ENCODE measurements around the gene B3GNT9.
A peak's percentile ranks its signal among the peaks of the same experiment; 100 is the strongest.

B3GNT9 gene, protein sequence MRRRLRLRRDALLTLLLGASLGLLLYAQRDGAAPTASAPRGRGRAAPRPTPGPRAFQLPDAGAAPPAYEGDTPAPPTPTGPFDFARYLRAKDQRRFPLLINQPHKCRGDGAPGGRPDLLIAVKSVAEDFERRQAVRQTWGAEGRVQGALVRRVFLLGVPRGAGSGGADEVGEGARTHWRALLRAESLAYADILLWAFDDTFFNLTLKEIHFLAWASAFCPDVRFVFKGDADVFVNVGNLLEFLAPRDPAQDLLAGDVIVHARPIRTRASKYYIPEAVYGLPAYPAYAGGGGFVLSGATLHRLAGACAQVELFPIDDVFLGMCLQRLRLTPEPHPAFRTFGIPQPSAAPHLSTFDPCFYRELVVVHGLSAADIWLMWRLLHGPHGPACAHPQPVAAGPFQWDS

DNA sequence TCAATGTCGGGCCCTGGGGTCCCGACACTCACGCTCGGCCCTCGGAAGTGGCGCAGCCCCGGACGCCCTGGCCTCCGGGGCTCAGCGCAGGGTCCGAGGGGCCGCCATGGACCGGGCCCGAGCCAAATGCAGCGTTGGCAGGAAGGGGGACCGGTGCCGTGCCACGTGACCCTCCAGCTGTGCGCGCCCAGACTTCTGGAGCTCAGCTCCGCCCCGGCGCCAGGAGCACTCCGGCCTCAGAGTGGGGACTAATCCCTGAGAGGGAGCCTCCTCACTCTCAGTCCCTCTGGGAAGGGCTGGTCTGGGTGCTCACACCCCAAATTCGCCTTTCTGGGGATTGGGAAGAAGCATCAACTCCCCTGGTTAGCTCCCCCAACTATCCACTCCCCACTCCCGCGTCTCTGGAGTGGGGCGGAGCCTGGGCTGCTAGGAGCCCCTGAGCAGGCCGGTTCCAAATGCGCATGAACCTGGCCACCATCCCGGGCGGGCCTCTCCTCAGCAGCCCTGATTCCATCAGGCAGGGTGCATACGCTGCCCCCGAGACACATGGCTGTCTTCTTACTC, at the start of gene B3GNT9:
Gene B3GNT9 (minus strand): TSS at position 166 of the 564 bp plus-strand sequence. CDS start 513 bp downstream, outside the sequence.
- DNase-seq (ENCODE audit: low spot score), result no peak

DNA sequence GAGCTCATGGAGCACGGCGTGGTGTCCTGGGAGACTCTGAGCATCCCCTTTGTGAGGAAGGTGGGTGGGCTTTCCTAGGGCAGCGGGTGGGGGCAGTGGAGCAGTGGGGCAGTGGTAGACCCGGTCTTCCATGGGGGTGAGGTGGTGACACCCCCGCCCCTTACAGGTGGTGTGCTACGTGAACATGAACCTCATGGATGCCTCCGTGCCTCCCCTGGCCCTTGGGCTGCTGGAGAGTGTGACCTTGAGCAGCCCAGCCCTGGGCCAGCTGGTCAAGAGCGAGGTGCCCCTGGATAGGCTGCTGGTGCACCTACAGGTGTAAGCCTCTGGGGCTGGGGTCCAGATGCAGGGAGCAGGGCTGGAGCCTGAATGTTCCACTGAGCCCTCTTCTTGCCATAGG, 49.7 kb upstream of the B3GNT9 start:
- no peak for DNase-seq (ENCODE audit: low spot score)

DNA sequence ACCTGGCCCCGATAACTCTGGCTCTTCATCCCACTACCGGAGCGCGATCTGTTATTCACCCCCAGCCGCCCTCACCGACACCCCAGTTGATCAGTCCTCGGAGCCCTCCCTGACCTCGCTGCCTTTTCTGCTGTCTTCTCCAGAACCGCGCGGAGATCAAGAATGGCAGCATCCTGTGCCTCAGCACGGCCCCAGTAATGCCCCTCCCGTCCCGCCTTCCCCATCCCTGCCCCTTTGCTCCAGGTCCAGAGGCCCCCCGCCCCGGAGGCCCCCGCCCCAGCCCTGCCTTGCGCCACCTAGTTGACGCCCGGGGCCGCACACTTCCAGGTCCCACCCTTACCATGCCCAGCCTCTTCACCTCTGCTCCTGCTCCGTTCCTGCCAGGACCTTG, 49.0 kb upstream of the B3GNT9 start:
- no peak for DNase-seq (ENCODE audit: low spot score)

DNA sequence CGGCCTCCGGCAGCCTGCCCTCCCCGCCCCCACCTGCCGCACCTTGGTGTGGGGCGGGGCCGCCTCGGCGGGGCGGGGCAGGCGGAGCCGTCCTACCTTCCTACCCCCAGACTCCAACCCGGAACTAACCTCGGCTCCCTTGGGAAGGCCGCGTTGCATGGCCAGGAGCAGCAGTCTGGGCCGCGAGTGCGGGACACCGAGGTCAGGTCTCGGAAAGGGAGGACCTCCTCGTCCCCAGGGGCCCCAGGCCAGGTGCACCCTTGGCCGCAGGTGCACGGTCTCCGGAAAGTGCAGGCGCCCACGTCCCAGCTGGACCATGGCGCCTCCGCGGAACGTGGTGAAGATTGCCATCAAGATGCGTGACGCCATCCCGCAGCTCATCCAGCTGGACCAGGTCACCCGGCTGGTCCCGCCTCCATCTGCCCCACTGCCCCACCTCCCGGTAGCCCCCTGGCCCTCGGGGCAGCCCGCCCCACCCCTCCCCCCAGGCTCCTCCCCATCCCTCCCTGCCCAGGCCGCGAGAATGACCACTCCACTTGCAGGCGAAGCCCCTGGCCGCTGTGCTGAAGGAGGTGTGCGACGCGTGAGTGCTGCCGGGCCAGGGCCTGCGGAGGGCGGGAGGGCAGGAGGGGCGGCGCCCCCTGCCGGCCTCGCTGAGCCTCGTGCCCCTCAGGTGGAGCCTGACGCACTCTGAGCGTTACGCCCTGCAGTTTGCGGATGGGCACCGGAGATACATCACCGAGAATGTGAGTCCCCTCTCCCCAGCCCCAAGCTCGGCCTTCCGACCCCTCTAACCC, 48.4 kb upstream of the B3GNT9 start, which contains the start of gene ELMO3:
Gene ELMO3 (plus strand): TSS at position 121 of the 797 bp plus-strand sequence. CDS start 196 bp downstream, at position 317.
- DNase-seq (ENCODE audit: low spot score), result no peak

DNA sequence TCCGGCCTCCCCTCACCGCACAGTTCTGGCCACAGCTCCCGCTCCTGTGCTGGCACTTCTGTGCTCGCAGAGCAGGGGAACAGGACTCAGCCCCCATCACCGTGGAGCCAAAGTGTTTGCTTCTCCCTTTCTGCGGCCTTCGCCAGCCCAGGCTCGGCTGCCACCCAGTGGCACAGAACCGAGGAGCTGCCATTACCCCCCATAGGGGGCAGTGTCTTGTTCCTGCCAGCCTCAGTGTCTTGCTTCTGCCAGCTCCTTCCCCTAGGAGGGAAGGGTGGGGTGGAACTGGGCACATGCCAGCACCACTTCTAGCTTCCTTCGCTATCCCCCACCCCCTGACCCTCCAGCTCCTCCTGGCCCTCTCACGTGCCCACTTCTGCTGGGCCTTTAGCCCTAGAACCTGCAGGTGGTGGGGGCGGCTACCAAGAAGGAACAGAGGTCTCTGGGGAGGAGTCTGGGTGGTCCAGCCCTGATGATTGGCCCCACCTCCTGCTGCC, 47.5 kb upstream of the B3GNT9 start:
- DNase-seq (ENCODE audit: low spot score), result no peak

DNA sequence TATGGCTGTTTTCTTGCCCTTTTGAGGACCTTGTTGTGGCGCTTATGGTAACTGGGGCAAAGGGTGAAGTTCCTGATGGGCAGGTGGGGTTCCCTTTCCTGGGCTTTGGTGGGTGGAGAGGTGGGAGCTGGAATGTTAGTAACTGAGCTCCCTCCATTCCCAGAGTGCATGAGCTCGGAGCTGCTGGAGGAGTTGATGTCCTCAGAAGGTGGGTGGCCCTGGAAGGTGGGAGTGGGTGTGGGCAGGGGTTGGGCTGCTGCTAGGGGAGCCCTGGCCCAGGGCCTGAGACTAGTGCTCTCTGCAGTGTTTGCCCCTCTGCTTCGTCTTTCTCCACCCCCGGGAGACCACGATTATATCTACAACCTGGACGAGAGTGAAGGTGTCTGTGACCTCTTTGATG, 46.9 kb upstream of the B3GNT9 start:
- no peak for DNase-seq (ENCODE audit: low spot score)

DNA sequence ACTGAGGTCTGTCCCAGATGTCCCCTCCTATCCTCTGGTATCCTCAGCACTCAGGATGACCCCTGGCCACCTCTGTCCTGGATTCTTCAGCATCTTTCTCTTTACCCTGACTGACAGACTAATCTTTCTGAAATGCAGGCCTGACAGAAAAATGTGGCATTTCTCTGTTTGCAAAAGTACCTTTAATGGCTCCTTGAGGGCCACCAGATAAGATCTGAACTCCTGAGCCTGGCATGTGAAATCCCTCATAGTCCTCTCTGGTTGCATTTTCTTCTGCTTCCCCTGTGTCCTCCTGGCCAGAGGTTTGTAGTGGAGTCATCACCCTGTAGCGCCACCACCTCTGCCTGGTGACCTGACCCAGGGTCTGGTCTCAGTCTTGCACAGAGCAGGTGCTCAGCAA, 46.1 kb upstream of the B3GNT9 start:
- DNase-seq (ENCODE audit: low spot score), result no peak

DNA sequence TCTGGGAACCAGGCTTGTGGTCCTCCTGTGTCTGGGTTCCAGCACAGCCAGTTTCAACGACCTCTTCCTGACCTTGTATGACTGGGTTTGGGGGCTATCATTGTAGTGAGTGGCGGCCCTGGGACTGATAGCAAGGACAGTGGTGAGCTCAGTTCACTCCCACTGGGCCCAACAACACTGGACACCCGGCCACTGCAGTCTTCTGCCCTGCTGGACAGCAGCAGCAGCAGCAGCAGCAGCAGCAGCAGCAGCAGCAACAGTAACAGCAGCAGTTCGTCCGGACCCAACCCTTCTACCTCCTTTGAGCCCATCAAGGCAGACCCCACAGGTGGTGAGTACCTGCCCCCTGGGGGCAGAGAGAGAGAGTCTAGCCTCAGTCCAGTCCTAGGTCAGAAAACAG, 44.9 kb upstream of the B3GNT9 start:
- no peak for DNase-seq (ENCODE audit: low spot score)

DNA sequence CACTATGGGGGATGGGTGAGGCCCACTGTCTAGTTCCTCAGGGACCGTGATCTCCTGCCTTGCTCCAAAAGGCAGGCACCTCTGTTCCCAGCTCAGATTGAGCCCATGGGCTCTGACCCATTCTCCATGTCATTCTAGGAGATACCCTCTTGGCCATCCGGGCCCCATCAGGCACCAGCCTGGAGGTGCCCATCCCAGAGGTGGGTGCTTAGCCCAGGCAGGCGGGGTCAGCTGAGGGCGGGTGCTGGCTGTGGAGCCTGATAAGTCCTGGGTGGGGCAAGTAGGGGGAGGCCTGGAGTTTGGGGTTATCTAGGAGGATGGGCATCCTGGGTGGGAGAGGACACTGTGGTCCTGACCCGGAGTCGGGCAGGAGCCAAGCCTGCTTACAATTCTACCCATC, 43.5 kb upstream of the B3GNT9 start:
- DNase-seq (ENCODE audit: low spot score), result no peak

DNA sequence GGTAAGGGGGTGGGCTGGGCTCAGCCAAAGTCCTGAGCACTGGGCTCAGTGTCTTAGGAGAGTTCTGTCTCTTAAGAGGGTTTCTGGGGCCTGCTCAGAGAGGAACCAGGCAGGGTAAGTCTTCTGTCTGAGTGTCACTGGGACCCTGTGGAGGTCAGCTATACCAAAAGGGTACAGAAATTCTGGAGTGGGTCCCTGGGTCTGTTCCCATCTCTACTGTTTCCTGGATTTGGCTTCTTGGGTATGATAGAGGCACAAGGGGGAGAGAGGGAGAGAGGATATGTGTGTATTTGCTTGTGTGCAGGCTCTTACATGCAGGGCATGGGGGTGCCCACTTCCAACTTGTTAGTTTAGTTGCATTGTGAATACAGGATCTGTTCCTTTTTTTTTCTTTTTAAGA, 42.7 kb upstream of the B3GNT9 start:
- no peak for DNase-seq (ENCODE audit: low spot score)

DNA sequence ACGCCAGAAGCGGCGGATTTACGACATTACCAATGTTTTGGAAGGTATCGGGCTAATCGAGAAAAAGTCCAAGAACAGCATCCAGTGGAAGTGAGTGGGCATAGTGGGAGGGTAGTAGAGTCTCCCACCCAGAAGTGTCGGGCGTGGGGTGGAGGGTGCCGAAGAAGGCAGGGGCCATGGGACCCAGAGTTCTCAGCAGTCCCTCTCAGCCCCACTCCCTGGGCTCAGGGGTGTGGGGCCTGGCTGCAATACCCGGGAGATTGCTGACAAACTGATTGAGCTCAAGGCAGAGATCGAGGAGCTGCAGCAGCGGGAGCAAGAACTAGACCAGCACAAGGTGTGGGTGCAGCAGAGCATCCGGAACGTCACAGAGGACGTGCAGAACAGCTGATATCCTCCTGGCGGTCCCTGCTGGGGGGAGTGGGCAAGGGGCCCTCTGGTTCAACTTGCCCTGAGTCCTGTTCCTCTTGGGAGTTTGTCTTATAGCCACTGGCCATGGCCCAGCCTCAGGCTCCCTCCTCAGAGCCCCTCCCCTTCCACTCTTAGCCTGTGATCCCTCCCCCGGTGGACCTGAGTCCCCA, 42.1 kb upstream of the B3GNT9 start:
- DNase-seq (ENCODE audit: low spot score), result no peak

DNA sequence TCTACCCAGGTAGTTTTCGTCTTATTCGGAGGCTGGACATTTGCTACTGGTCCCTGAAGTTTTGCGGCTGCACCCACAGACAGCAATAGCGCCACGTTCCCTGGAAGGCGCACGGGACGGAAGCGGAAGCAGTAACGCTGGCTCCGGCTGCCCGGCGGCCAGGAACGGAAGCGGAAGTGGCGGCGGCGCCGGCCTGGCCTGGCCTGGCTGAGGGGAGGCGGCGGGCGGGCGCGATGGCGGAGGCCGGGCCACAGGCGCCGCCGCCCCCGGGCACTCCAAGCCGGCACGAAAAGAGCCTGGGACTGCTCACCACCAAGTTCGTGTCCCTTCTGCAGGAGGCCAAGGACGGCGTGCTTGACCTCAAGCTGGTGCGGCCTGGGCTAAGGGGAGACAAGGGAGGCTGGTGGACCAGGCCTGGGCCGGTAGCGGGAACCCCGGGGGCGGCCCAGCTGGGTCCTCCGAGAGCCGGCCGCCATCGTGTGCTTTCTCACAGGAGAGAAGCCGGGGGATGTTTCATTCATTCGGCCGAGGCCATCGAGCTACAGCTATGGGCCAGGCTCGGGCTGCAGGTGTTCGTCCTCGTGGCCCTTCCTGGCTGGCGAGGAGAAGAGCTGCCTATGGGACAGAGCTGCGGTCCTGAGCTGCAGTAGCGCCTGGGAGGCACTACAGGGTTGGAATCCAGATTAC, 41.3 kb upstream of the B3GNT9 start, which contains the start of gene E2F4:
Gene E2F4 (plus strand): TSS at position 161 of the 687 bp plus-strand sequence. CDS start 73 bp downstream, at position 234.
- DNase-seq (ENCODE audit: low spot score), result peak; percentile 89

DNA sequence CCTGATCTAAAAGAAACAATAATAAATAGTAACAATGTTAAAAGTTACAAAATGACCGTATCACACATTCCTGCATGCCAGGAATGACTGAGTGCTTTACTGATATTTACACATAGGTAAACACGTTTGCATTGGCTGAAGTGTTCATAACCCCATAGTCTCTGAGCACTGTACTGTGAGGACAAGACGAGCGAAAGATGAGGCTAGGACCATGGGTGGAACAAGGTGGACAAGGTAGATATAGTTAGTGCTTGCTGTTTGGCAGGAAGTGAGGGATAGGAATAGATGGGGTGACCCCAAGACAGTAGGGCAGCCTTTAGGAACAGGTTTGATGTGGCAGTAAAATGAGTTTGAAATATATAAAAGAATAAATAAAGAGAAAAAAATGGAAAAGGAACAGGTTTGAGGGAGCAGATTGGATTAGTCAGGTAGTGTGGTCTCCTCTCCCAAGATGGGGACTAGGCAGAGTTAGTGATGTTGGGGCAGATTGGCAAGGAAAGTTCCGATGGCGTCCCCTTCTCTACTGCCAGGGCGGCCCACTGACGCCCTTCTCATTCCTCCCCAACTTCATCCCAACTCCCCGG, 40.7 kb upstream of the B3GNT9 start:
- DNase-seq (ENCODE audit: low spot score), result no peak

DNA sequence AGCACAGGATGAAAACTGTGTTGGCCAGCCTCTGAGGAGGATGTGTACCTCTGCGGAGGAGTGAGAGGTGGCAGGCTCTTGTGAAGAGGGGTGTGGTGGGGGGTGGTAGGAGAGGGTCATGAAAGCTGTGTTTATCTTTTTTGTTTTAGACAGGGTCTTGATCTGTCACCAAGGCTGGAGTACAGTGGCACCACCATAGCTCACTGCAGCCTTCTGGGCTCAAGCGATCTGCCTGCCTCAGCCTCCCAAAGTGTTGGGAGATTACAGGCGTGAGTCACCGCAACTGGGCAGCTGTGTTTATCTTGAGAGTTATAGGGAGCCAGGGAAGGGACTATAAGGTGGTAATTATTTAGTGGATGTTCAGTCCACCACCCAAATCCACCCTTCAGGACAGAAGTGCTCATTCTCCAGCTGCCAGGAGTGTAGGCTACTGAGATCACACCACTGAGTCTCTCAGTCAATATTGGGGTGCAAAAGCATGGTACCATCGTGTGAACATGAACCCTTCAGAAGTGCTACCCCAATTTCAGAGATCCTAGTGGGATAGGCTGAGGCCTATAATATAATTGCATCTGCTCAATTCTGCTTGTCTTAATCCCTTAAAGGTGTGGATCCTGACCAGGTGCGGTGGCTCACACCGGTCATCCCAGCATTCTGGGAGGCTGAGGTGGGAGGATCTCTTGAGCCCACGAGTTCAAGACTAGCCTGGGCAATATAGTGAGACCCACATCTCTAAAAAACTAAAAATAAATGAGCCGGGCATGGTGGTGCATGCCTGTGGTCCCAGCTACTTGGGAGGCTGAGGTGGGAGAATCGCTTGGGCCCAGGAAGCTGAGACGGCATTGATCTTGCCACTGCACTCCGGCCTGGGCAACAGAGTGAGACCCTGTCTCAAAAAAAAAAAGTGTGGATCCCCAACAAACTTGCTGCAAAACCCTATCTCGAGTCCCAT, 39.9 kb upstream of the B3GNT9 start:
- DNase-seq (ENCODE audit: low spot score), result no peak

DNA sequence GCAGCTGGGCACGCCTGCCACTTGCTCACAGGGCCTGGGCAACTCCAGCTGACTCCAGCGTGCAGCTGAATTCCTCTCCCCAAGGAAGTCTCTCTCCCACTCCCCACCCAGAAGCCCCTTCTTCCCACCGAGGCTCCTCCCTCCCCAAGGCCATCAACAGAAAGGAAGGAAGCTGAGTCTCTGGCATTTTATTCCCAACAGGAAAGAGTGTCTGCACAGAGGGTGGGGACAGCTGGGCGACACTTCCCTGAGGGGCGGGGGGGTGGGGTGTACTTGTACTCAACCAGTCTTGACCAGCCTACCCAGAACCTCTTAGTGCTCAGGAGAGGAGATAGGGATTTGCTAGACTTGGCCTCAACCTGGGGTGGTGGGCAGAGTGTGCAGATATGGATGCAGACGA, 39.2 kb upstream of the B3GNT9 start, which contains the start of gene EXOC3L1:
Gene EXOC3L1 (minus strand): TSS at position 96 of the 400 bp plus-strand sequence. CDS start 460 bp downstream, outside the sequence.
- peak; percentile 87 for DNase-seq (ENCODE audit: low spot score)

DNA sequence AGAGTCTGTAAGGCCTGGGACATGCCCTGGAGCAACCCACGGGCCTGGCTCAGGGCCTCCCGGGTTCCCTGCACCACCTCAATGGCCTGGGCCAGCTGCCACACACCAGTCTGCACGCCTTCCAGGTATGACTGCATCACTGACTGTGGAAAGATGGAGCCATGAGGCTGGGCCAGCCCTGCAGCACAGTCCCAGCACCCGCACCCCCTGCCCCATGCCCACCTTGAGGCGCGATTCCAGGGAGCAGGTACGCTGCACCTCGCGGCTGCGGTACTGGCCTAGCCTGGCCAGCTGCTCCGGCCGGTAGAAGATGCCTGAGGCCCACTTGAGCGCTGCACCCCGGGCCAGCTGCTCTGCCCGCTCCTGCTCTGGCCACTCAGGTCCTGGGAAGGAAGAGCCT, 38.0 kb upstream of the B3GNT9 start:
- DNase-seq (ENCODE audit: low spot score), result no peak

DNA sequence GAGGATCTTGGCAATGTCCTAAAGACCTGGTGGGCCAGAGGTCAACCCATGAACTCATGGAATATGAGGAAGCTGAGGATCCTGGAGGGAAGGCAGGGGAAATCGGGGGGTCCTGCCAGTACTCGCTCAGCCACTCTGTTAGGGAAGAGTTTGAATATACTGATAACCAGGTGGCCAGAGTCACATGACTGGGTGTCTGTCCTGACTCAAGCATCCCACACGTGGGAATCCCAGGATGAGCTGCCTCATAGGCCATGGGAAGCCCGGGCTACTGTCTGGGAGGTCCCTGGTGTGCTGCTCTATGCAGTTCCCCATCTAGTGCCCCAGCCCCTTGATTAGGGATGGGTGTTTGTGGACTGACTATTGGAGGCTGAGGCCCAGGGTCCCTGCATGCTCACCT, 37.5 kb upstream of the B3GNT9 start:
- no peak for DNase-seq (ENCODE audit: low spot score)

DNA sequence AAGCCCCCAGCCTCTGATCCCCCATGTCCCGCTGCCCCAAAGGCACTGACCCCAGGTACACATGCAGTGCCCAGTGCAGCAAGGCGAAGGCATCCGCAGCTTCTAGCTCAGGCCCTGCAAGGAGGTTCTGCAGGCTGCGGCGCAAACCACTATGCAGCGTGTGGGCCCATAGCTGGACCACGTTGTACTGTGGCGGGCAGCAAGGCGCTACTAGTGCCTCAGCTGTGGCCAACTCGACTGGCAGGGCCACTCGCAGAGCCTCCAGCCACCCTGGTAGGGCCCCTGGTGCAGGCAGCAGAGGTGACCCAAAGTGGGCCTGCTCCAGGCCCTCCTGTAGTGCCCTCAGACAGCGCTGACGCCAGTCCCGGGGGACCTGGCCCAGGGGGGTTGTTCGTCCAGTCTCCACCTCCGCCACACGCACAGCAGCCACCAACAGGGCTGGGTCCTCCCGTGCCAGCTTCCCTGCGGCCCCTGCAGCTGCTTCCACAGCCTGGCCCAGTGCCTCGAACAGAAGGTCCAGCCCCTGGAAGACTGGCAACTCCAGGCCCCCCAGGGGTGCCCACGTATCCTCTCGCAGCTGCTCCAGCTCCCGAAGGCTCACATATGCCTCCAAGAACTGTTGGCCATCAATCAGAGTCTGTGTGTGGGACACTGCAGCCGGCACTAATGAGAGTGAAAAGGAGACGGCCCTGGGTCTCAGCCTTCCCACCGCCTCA, 36.5 kb upstream of the B3GNT9 start:
- no peak for DNase-seq (ENCODE audit: low spot score)

DNA sequence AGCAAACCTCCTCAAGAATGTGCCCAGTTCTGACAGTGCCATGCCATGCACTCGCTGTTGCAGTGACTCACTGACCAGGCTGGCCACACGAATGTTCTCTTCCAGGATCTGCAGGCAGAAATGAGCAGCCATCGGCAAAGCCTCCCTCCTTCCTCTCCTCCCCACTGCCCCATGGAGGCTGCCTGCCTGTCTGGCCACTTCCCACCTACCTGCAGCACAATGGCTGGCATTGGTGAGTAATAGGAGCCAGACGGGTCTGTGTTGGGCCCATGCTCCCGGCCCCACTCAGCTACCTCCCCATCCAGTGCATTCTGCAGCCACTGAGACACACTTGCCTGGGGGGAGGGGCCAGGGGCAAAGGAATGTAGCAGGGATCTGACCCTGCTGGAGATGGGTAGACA, 35.8 kb upstream of the B3GNT9 start:
- DNase-seq (ENCODE audit: low spot score), result peak; percentile 61

All from kidney capillary endothelial cell (primary cell).